Neural progenitor cell (in vitro differentiated cells): Measurements from ENCODE around the gene PARS2.

Source experiments
- EZH2 ChIP-seq: fragments of 200-600 bp; sonication (generic); IDR thresholded peaks from 2 replicates; pipeline ENCODE4 v1.6.1; 2017; ENCODE audit warnings: antibody characterized with exemption, mild to moderate bottlenecking, moderate library complexity
- EZH2phosphoT487 ChIP-seq: fragments of 200-600 bp; sonication (generic); IDR thresholded peaks from 2 replicates; pipeline ENCODE4 v1.6.1; 2017; ENCODE audit warnings: antibody characterized with exemption
- TF ChIP-seq, protein P1 (sequence below): fragments of 200-600 bp; sonication (generic); IDR thresholded peaks from 2 replicates; pipeline ENCODE4 v1.5.1; 2017; ENCODE audit warnings: antibody characterized with exemption, mild to moderate bottlenecking

DNA sequence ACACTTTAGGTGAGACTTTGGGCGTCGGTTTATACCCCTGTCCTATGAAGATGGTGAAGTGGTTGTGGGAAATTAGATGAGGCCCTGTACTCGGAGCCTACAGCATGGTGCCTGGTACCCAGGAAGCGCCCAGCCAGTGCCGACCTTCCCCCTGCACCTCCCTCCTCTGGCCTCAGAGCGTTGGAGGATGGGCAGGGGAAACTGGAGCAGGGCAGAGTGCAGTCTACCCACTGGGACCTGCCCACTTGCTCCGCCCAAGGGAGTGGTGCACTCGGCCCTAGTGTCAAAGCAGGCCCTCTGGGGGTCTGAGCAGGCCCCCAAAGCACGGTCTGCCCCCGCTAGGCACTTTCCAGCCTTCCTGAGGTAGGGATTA lies 49.8 kb upstream of the PARS2 start:
- TF ChIP-seq, protein P1, sequence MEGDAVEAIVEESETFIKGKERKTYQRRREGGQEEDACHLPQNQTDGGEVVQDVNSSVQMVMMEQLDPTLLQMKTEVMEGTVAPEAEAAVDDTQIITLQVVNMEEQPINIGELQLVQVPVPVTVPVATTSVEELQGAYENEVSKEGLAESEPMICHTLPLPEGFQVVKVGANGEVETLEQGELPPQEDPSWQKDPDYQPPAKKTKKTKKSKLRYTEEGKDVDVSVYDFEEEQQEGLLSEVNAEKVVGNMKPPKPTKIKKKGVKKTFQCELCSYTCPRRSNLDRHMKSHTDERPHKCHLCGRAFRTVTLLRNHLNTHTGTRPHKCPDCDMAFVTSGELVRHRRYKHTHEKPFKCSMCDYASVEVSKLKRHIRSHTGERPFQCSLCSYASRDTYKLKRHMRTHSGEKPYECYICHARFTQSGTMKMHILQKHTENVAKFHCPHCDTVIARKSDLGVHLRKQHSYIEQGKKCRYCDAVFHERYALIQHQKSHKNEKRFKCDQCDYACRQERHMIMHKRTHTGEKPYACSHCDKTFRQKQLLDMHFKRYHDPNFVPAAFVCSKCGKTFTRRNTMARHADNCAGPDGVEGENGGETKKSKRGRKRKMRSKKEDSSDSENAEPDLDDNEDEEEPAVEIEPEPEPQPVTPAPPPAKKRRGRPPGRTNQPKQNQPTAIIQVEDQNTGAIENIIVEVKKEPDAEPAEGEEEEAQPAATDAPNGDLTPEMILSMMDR, result no peak
- no peak for TF ChIP-seq EZH2
- no peak for TF ChIP-seq EZH2phosphoT487
